OCI-LY7 (cell line): ENCODE data around the gene IPO7.
A peak's percentile ranks its signal among the peaks of the same experiment; 100 is the strongest.

Experiments used
- CTCF ChIP-seq: fragments of 200-600 bp; sonication (generic); conservative IDR thresholded peaks from 2 replicates; pipeline ENCODE4 v1.5.1; 2014; ENCODE audit warnings: mild to moderate bottlenecking, antibody characterized with exemption, low read length, moderate library complexity, mixed read lengths
- EZH2phosphoT487 ChIP-seq: fragments of 200-600 bp; sonication (generic); IDR thresholded peaks from 2 replicates; pipeline ENCODE4 v1.6.1; 2018; ENCODE audit warnings: low read depth, borderline replicate concordance, mild to moderate bottlenecking, mixed run types, antibody characterized with exemption, low read length, moderate library complexity, mixed read lengths

- TF ChIP-seq CTCF (peak; percentile 49), EZH2phosphoT487 (no peak)
These were observed at the start of gene IPO7 for GRCh38 chr11:9384535-9385326.
